Ishikawa (cell line): ENCODE results near the gene PRKN.

ENCODE experiments used
- CEBPB ChIP-seq: IDR thresholded peaks from 2 replicates; pipeline ENCODE4 v1.6.1; 2012
- CREB1 ChIP-seq: IDR thresholded peaks from 2 replicates; pipeline ENCODE4 v1.6.1; 2012; ENCODE audit warnings: low read depth
- EGR1 ChIP-seq: IDR thresholded peaks from 2 replicates; pipeline ENCODE4 v1.6.1; 2012
- EP300 ChIP-seq: IDR thresholded peaks from 2 replicates; pipeline ENCODE4 v1.6.1; 2012; ENCODE audit warnings: borderline replicate concordance
- FOXM1 ChIP-seq: IDR thresholded peaks from 2 replicates; pipeline ENCODE4 v1.6.1; 2012; ENCODE audit warnings: low read depth, borderline replicate concordance
- NFIC ChIP-seq: IDR thresholded peaks from 2 replicates; pipeline ENCODE4 v1.6.1; 2012
- RAD21 ChIP-seq: IDR thresholded peaks from 2 replicates; pipeline ENCODE4 v1.6.1; 2012; ENCODE audit warnings: low read depth
- TAF1 ChIP-seq: IDR thresholded peaks from 2 replicates; pipeline ENCODE4 v1.6.1; 2012; ENCODE audit warnings: low read depth, mild to moderate bottlenecking
- TCF12 ChIP-seq: IDR thresholded peaks from 2 replicates; pipeline ENCODE4 v1.6.1; 2012; ENCODE audit warnings: low read depth
- TEAD4 ChIP-seq: IDR thresholded peaks from 2 replicates; pipeline ENCODE4 v1.6.1; 2012
- USF1 ChIP-seq: IDR thresholded peaks from 2 replicates; pipeline ENCODE4 v1.6.1; 2012
- YY1 ChIP-seq: IDR thresholded peaks from 2 replicates; pipeline ENCODE4 v1.6.1; 2012; ENCODE audit warnings: low read depth
- ZBTB7A ChIP-seq: IDR thresholded peaks from 2 replicates; pipeline ENCODE4 v1.6.1; 2012; ENCODE audit warnings: low read depth
- TF ChIP-seq, protein P1 (sequence below): IDR thresholded peaks from 2 replicates; pipeline ENCODE4 v1.6.1; 2012; ENCODE audit warnings: low read depth, mild to moderate bottlenecking
- TF ChIP-seq, protein P2 (sequence below): IDR thresholded peaks from 2 replicates; pipeline ENCODE4 v1.6.1; 2012

Gene PRKN

DNA sequence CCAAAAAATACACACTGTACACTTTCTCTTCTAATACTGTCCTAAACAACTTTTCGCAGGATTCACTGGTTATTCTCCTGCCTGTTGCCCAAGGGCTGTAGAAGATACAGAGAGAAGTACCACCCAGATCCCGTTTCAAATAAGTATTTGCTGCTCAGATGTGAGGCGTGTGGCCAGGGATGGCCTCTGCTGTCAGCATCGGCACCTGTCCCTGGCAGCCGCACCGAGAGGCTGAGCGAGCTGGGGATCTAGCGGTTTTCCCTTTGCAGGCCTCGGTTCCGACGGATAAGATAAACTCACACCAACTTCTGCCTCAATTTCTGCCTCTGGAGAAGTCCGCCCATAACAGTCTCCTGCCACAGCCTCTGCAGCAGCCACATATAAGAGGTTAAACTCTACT, 768.5 kb downstream of the PRKN start:
- TF ChIP-seq YY1 (no peak), FOXM1 (no peak), TCF12 (no peak), USF1 (no peak), CREB1 (no peak), ZBTB7A (no peak), EP300 (no peak), RAD21 (no peak), EGR1 (no peak)
- TF ChIP-seq, protein P1, sequence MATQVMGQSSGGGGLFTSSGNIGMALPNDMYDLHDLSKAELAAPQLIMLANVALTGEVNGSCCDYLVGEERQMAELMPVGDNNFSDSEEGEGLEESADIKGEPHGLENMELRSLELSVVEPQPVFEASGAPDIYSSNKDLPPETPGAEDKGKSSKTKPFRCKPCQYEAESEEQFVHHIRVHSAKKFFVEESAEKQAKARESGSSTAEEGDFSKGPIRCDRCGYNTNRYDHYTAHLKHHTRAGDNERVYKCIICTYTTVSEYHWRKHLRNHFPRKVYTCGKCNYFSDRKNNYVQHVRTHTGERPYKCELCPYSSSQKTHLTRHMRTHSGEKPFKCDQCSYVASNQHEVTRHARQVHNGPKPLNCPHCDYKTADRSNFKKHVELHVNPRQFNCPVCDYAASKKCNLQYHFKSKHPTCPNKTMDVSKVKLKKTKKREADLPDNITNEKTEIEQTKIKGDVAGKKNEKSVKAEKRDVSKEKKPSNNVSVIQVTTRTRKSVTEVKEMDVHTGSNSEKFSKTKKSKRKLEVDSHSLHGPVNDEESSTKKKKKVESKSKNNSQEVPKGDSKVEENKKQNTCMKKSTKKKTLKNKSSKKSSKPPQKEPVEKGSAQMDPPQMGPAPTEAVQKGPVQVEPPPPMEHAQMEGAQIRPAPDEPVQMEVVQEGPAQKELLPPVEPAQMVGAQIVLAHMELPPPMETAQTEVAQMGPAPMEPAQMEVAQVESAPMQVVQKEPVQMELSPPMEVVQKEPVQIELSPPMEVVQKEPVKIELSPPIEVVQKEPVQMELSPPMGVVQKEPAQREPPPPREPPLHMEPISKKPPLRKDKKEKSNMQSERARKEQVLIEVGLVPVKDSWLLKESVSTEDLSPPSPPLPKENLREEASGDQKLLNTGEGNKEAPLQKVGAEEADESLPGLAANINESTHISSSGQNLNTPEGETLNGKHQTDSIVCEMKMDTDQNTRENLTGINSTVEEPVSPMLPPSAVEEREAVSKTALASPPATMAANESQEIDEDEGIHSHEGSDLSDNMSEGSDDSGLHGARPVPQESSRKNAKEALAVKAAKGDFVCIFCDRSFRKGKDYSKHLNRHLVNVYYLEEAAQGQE: no peak

- no peak for TF ChIP-seq TCF12
- no peak for TF ChIP-seq EGR1
- TF ChIP-seq YY1: no peak
- TF ChIP-seq, protein P1: no peak
- no peak for TF ChIP-seq FOXM1
- TF ChIP-seq TEAD4: no peak
- TF ChIP-seq RAD21: no peak
- no peak for TF ChIP-seq NFIC
- no peak for TF ChIP-seq TAF1
- no peak for TF ChIP-seq ZBTB7A
- TF ChIP-seq, protein P2, sequence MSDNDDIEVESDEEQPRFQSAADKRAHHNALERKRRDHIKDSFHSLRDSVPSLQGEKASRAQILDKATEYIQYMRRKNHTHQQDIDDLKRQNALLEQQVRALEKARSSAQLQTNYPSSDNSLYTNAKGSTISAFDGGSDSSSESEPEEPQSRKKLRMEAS: no peak
- TF ChIP-seq USF1: no peak
- no peak for TF ChIP-seq EP300
Measured at GRCh38 chr6:161956082-161956481, 771.5 kb downstream of the PRKN start.

- no peak for TF ChIP-seq EGR1
- TF ChIP-seq EP300: no peak
- no peak for TF ChIP-seq USF1
- TF ChIP-seq, protein P2: no peak
- no peak for TF ChIP-seq ZBTB7A
- TF ChIP-seq TCF12: no peak
- TF ChIP-seq RAD21: no peak
- TF ChIP-seq YY1: no peak
- no peak for TF ChIP-seq NFIC
- no peak for TF ChIP-seq TEAD4
- TF ChIP-seq, protein P1: no peak
- no peak for TF ChIP-seq TAF1
- no peak for TF ChIP-seq CREB1
- no peak for TF ChIP-seq CEBPB
- TF ChIP-seq FOXM1: no peak
Measured at GRCh38 chr6:161954699-161955276, 772.8 kb downstream of the PRKN start.

DNA sequence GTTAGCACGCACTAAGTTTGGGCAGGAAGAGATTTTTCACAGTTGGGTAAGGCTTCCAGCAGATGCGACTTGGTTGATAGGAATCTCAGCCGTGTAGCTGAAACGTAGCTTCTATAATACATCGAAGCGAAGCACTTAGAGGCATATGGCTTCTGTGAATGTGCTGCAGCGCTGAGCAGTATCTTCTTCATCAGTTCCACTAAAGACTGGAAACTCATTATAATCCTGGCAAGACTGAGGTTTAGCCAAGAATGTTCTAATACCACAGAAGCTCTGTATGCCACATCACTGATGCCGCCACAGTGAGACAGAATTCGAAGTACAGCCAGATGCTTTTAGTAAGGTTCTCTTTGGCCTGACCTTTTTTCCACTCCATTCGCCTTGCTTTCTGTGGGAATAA, 773.5 kb downstream of the PRKN start:
- no peak for TF ChIP-seq EGR1
- no peak for TF ChIP-seq EP300
- TF ChIP-seq, protein P2: no peak
- TF ChIP-seq CEBPB: no peak
- TF ChIP-seq, protein P1: no peak
- no peak for TF ChIP-seq CREB1
- no peak for TF ChIP-seq FOXM1
- TF ChIP-seq ZBTB7A: no peak
- no peak for TF ChIP-seq TEAD4
